NT2/D1 (cell line): ENCODE data around the gene C10orf53.
"Not testable (repeated sequence)": the region's sequence is repeated elsewhere in the genome, so short reads cannot be mapped to it uniquely, and the experiment has no call there.

Experiments
- DNase-seq: peaks from one replicate; pipeline ENCODE4 v3.0.0-alpha.2; 2011; ENCODE audit warnings: low read depth, low spot score
- H3K27me3 ChIP-seq: 2 replicates; pipeline ENCODE4 v1.6.0; 2011; ENCODE audit warnings: mild to moderate bottlenecking; ENCODE audit not compliant: insufficient read length, insufficient read depth
- H3K36me3 ChIP-seq: 2 replicates; pipeline ENCODE4 v1.6.1; 2011; ENCODE audit warnings: mild to moderate bottlenecking, low read length, mixed read lengths; ENCODE audit not compliant: insufficient read depth, insufficient read length
- H3K4me1 ChIP-seq: 2 replicates; pipeline ENCODE4 v1.5.1; 2011; ENCODE audit not compliant: insufficient read depth, insufficient read length
- H3K4me3 ChIP-seq: 2 replicates; pipeline ENCODE4 v1.5.1; 2011; ENCODE audit warnings: low read depth; ENCODE audit not compliant: insufficient read length
- H3K9ac ChIP-seq: 2 replicates; pipeline ENCODE4 v1.6.0; 2011; ENCODE audit warnings: low read depth; ENCODE audit not compliant: insufficient read length
- H3K9me3 ChIP-seq: 2 replicates; pipeline ENCODE4 v1.5.1; 2011; ENCODE audit warnings: mild to moderate bottlenecking, low read length; ENCODE audit not compliant: insufficient read depth
- SUZ12 ChIP-seq: IDR thresholded peaks from 2 replicates; pipeline ENCODE4 v1.6.1; 2011; ENCODE audit not compliant: insufficient read length, insufficient read depth; ENCODE audit errors: extremely low read depth
- YY1 ChIP-seq: IDR thresholded peaks from 2 replicates; pipeline ENCODE4 v1.6.1; 2011; ENCODE audit not compliant: insufficient read length, insufficient read depth
- ZNF274 ChIP-seq: IDR thresholded peaks from 2 replicates; pipeline ENCODE4 v1.6.1; 2011; ENCODE audit warnings: mild to moderate bottlenecking, low read depth, low read length

The C10orf53 gene

DNA sequence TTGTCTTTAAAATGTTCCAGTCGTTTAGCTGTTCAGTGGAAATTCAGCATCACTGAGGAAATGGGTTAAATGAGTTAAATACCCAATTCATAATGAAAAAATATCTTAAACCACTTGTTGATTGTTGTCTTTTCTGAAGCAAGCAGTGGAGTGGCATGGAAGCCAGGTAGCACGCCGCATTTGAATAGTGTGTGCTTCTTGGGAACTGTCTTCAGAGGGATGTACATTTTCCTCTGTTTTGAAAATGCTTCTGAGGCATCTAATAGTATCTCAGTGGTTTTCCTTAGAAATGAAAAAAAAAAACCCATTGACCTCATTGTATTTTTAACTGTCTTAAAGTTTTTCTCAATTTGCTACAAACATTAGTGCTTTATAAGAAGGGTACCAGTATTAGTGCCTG lies 28.1 kb downstream of the C10orf53 start:
- TF ChIP-seq SUZ12 (no peak), ZNF274 (no peak), YY1 (no peak)
- peaks cover 10% of the 10 kb centered on the region for H3K9me3 ChIP-seq
- no peaks in the 10 kb centered on the region for H3K36me3 ChIP-seq
- no peak overlapping the region for H3K4me3 ChIP-seq
- no peak overlapping the region for H3K9ac ChIP-seq
- DNase-seq, result no peak
- H3K4me1 ChIP-seq, result no peaks in the 10 kb centered on the region
- H3K27me3 ChIP-seq, result no peaks in the 10 kb centered on the region

DNA sequence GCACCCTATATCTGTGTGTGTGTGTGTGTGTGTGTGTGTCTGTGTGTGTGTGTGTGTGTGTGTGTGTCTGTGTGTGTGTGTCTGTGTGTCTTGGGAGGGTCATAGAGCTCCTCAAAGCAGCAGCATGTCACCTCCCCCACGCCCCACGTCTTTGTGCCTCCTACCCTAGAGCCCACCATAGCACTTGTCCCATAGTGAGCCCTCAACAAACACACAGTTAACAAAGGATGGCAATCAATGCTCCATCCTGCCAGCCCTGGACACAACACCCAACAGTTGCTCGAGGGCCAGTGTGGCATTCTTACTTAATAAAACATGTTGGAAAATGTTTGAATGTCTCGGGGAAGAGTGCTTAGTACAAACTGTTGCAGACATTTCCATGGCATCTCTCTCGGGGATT lies 30.5 kb downstream of the C10orf53 start:
- H3K4me1 ChIP-seq, result no peaks in the 10 kb centered on the region
- H3K27me3 ChIP-seq, result no peaks in the 10 kb centered on the region
- H3K9me3 ChIP-seq, result peaks cover 16% of the 10 kb centered on the region
- H3K36me3 ChIP-seq, result no peaks in the 10 kb centered on the region
- no peak overlapping the region for H3K4me3 ChIP-seq
- TF ChIP-seq SUZ12 (no peak), ZNF274 (no peak), YY1 (no peak)
- no peak overlapping the region for H3K9ac ChIP-seq
- DNase-seq, result no peak

DNA sequence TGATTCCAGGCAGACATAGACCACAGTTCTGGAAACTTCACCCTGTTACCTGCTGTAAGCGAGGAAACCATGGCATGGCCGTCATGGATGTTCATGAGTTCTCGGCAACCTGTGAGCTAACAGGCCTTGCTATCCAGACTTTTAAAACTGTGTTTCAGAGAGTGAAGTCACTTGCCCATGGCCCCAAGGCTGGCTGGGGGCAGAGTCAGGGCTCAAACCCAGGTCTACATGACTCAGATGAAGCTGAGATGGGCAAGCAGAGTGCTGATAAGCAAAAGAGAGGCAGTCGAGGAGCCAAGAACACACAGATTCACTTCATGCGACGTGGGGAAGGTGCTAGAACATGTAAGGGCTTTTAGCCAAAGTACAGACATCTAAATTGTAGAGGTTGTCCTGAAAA lies 31.5 kb downstream of the C10orf53 start:
- no peak for DNase-seq
- no peak for TF ChIP-seq ZNF274
- TF ChIP-seq YY1, result no peak
- TF ChIP-seq SUZ12, result no peak
- peaks cover 14% of the 10 kb centered on the region for H3K9me3 ChIP-seq
- H3K4me3 ChIP-seq, result no peak overlapping the region
- no peaks in the 10 kb centered on the region for H3K4me1 ChIP-seq
- H3K9ac ChIP-seq, result no peak overlapping the region
- no peaks in the 10 kb centered on the region for H3K27me3 ChIP-seq
- H3K36me3 ChIP-seq, result no peaks in the 10 kb centered on the region

DNA sequence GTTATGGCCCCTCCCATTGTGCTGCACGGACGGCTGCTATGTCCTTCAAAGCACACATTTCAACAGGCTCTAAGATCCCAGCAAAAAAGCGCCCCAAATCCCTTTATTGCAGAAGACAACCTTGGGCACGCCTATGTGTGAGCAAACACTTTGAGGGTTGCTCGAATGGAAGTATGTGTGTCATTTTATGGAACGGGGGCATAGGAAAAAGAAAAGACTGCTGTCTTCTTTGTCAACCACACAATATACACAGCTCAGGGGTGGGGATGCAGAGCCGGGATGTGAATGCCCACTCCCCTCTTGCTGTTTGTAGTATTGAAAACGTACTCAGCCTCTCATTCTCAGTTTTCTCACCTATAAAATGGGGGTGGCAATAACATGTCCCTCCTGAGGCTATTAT lies 32.0 kb downstream of the C10orf53 start:
- TF ChIP-seq SUZ12, result no peak
- no peak for TF ChIP-seq ZNF274
- no peak for TF ChIP-seq YY1
- Histone ChIP-seq H3K4me3 (no peak overlapping the region), H3K9ac (no peak overlapping the region), H3K9me3 (peaks cover 14% of the 10 kb centered on the region), H3K27me3 (no peaks in the 10 kb centered on the region), H3K36me3 (no peaks in the 10 kb centered on the region), H3K4me1 (no peaks in the 10 kb centered on the region)
- DNase-seq, result no peak

DNA sequence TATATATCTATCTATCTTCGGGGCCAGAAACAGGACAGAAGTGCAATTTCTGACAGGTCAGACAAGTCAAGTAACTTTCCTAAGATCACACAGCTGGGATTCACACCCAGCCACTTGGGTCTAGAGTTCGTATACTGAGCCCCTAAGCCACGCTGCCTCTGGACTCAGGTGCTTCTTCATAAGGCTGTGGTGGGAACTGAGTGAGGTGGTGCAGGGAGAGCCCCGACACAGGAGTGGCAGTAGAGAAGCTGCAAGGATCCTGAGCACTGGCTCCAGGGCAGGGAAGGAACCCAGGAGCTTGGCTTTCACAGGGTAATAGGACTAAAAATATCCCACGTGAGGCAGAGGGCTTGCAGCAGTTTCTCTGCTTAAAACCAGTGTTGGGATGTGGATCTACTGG lies 33.8 kb downstream of the C10orf53 start:
- no peak for DNase-seq
- Histone ChIP-seq H3K4me1 (no peaks in the 10 kb centered on the region), H3K9ac (no peak overlapping the region), H3K9me3 (peaks cover 14% of the 10 kb centered on the region), H3K36me3 (no peaks in the 10 kb centered on the region), H3K4me3 (no peak overlapping the region), H3K27me3 (no peaks in the 10 kb centered on the region)
- TF ChIP-seq YY1 (no peak), SUZ12 (no peak), ZNF274 (no peak)

DNA sequence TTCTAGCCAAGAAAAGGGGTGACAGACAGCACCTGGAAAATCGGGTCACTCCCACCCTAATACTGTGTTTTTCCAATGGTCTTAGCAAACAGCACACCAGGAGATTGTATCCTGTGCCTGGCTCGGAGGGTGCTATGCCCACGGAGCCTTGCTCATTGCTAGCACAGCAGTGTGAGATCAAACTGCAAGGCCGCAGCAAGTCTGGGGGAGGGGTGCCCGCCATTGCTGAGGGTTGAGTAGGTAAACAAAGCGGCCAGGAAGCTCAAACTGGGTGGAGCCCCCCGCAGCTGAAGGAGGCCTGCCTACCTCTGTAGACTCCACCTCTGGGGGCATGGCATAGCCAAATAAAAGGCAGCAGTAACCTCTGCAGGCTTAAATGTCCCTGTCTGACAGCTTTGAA lies 35.7 kb downstream of the C10orf53 start:
- H3K36me3 ChIP-seq, H3K4me3 ChIP-seq, DNase-seq, H3K4me1 ChIP-seq, H3K9ac ChIP-seq, H3K27me3 ChIP-seq: not testable (repeated sequence)
- peaks cover 14% of the 10 kb centered on the region for H3K9me3 ChIP-seq

DNA sequence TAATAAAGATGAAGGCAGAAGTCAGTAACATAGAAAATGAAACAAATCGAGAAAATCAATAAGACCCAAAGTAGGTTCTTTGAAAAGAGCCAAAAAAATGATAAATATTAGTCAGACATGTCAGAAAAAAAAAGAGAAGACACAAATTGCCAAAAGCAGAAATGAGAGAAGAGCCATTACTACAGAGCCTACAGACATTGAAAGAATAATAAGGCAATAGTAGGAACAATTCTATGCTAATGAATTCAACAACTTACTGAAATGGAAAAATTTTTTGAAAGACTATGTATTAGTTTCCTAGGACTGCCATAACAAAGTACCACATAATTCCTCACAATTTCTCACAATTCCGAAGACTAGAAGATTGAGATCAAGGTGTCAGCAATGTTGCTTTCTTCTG lies 47.1 kb downstream of the C10orf53 start:
- Histone ChIP-seq H3K36me3 (no peaks in the 10 kb centered on the region), H3K9ac (no peak overlapping the region), H3K27me3 (no peaks in the 10 kb centered on the region), H3K9me3 (no peaks in the 10 kb centered on the region), H3K4me1 (no peaks in the 10 kb centered on the region), H3K4me3 (no peak overlapping the region)
- no peak for DNase-seq
- TF ChIP-seq SUZ12, result no peak
- TF ChIP-seq YY1, result no peak

DNA sequence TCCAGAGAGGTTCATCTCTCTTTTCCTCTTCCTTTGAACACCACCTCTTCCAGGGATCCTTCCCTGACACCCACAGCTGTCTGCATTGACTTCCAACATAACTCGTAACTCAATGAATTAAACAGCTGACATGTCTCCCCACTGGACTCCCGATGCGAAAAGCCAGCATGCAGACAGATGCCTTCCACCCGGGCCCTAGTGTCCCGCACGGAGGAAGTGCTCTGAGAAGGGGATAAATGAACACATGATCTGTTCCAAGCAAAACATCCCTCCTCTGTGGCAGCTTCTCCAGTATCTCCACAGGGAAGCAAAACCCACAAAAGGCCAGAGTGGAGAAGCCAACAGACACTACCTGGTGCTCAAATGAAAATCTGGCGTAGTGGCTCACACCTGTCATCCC lies 54.4 kb downstream of the C10orf53 start:
- H3K27me3 ChIP-seq, result no peaks in the 10 kb centered on the region
- TF ChIP-seq ZNF274 (no peak), SUZ12 (no peak), YY1 (no peak)
- H3K4me3 ChIP-seq, result no peak overlapping the region
- no peaks in the 10 kb centered on the region for H3K9me3 ChIP-seq
- no peaks in the 10 kb centered on the region for H3K4me1 ChIP-seq
- DNase-seq, result no peak
- H3K9ac ChIP-seq, result no peak overlapping the region
- H3K36me3 ChIP-seq, result peaks cover 14% of the 10 kb centered on the region
